IgD-negative memory B cell (primary cell): ENCODE measurements around the gene CHSY3. TPM values are rescaled to one million over a fixed set of nuclear protein-coding genes. Genes with fewer than 3 reads are reported as not detected.
"Not testable (repeated sequence)": the region's sequence is repeated elsewhere in the genome, so short reads cannot be mapped to it uniquely, and the experiment has no call there.

Experiments used
- H3K27ac Mint-ChIP-seq, 3 donors: one replicate each; pipeline ENCODE4 v1.8.0; 2020 to 2022; ENCODE audit warnings: mild to moderate bottlenecking in 3 of 3, mixed read lengths in 3 of 3, moderate library complexity in 1 of 3
- H3K27me3 Mint-ChIP-seq: one replicate; pipeline ENCODE4 v1.8.0; 2021; ENCODE audit warnings: mixed read lengths
- H3K36me3 Mint-ChIP-seq: one replicate; pipeline ENCODE4 v1.8.0; 2020; ENCODE audit warnings: mild to moderate bottlenecking, mixed read lengths
- H3K4me1 Mint-ChIP-seq, 3 donors: one replicate each; pipeline ENCODE4 v1.8.0; 2020 to 2022; ENCODE audit warnings: mixed read lengths in 3 of 3, mild to moderate bottlenecking in 1 of 3
- H3K4me3 Mint-ChIP-seq, 4 donors: one replicate each; pipeline ENCODE4 v1.8.0; 2020 to 2022; ENCODE audit warnings: mild to moderate bottlenecking in 4 of 4, mixed read lengths in 4 of 4, moderate library complexity in 3 of 4
- H3K9me3 Mint-ChIP-seq, 3 donors: one replicate each; pipeline ENCODE4 v1.8.0; 2020 to 2021; ENCODE audit warnings: mixed read lengths in 3 of 3, mild to moderate bottlenecking in 1 of 3
- polyA plus RNA-seq: library from polyadenylated mRNA; unstranded; fragments of 300-500 nt; fragmentation: Illumina TruSeq; gene quantifications from one replicate; pipeline ENCODE4 v1.2.3, GENCODE V29; 2021

Gene CHSY3
- polyA plus RNA-seq, 1 donor from 2014 or later = not detected

GRCh38 chr5:130164966-130165365 is 260.7 kb downstream of the CHSY3 start:
- H3K9me3 Mint-ChIP-seq = peaks cover 0 to 2% (median 2%) of the 10 kb centered on the region in 3 donors

GRCh38 chr5:130166839-130167490 is 262.7 kb downstream of the CHSY3 start:
- no peaks in the 10 kb centered on the region for H3K27me3 Mint-ChIP-seq

More at GRCh38 chr5:130164966-130165365, 260.7 kb downstream of the CHSY3 start:
- H3K27me3 Mint-ChIP-seq = no peaks in the 10 kb centered on the region
- no peaks in the 10 kb centered on the region for H3K4me1 Mint-ChIP-seq
- H3K4me3 Mint-ChIP-seq = no peak overlapping the region
- H3K36me3 Mint-ChIP-seq = peaks cover 2% of the 10 kb centered on the region
- no peak overlapping the region for H3K27ac Mint-ChIP-seq

GRCh38 chr5:130168211-130168610 is 263.9 kb downstream of the CHSY3 start:
- H3K27ac Mint-ChIP-seq = peak overlapping the region in 1 of 3 donors; percentile 43
- H3K36me3 Mint-ChIP-seq = no peaks in the 10 kb centered on the region
- peaks cover 0 to 4% (median 0%) of the 10 kb centered on the region in 3 donors for H3K9me3 Mint-ChIP-seq
- H3K4me1 Mint-ChIP-seq = no peaks in the 10 kb centered on the region
- H3K4me3 Mint-ChIP-seq = no peak overlapping the region
- H3K27me3 Mint-ChIP-seq = no peaks in the 10 kb centered on the region

More at GRCh38 chr5:130166839-130167490, 262.7 kb downstream of the CHSY3 start:
- no peaks in the 10 kb centered on the region for H3K36me3 Mint-ChIP-seq
- H3K9me3 Mint-ChIP-seq = peaks cover 0 to 3% (median 0%) of the 10 kb centered on the region in 3 donors
- H3K27ac Mint-ChIP-seq = no peak overlapping the region
- no peaks in the 10 kb centered on the region for H3K4me1 Mint-ChIP-seq
- peak overlapping the region in 1 of 4 donors; percentile 2 for H3K4me3 Mint-ChIP-seq

GRCh38 chr5:130171699-130172098 is 267.4 kb downstream of the CHSY3 start:
- Mint-ChIP-seq H3K27ac (no peak overlapping the region), H3K36me3 (no peaks in the 10 kb centered on the region), H3K4me3 (no peak overlapping the region), H3K9me3 (peaks cover 0 to 5% (median 2%) of the 10 kb centered on the region in 3 donors), H3K27me3 (no peaks in the 10 kb centered on the region), H3K4me1 (no peaks in the 10 kb centered on the region)

- Mint-ChIP-seq H3K4me1 (no peaks in the 10 kb centered on the region), H3K9me3 (peaks cover 0 to 2% (median 0%) of the 10 kb centered on the region in 3 donors), H3K27me3 (no peaks in the 10 kb centered on the region), H3K27ac (no peak overlapping the region), H3K36me3 (no peaks in the 10 kb centered on the region), H3K4me3 (no peak overlapping the region)
Observed at GRCh38 chr5:130183115-130183514, 278.9 kb downstream of the CHSY3 start.

GRCh38 chr5:130189961-130190360 is 285.7 kb downstream of the CHSY3 start:
- Mint-ChIP-seq H3K9me3 (peaks cover 0 to 3% (median 0%) of the 10 kb centered on the region in 3 donors), H3K36me3 (no peaks in the 10 kb centered on the region), H3K4me3 (no peak overlapping the region), H3K27ac (no peak overlapping the region), H3K27me3 (no peaks in the 10 kb centered on the region), H3K4me1 (no peaks in the 10 kb centered on the region)

- no peak overlapping the region for H3K27ac Mint-ChIP-seq
- no peak overlapping the region for H3K4me3 Mint-ChIP-seq
- no peaks in the 10 kb centered on the region for H3K4me1 Mint-ChIP-seq
- H3K27me3 Mint-ChIP-seq = no peaks in the 10 kb centered on the region
- H3K9me3 Mint-ChIP-seq = peaks cover 2 to 7% (median 6%) of the 10 kb centered on the region in 3 donors
- no peaks in the 10 kb centered on the region for H3K36me3 Mint-ChIP-seq
Observed at GRCh38 chr5:130198927-130199326, 294.7 kb downstream of the CHSY3 start.

- H3K36me3 Mint-ChIP-seq = no peaks in the 10 kb centered on the region
- no peak overlapping the region for H3K27ac Mint-ChIP-seq
- H3K4me3 Mint-ChIP-seq = no peak overlapping the region
- peaks cover 2 to 12% (median 3%) of the 10 kb centered on the region in 3 donors for H3K9me3 Mint-ChIP-seq
- H3K4me1 Mint-ChIP-seq = no peaks in the 10 kb centered on the region
- no peaks in the 10 kb centered on the region for H3K27me3 Mint-ChIP-seq
Observed at GRCh38 chr5:130206686-130207085, 302.4 kb downstream of the CHSY3 start.

GRCh38 chr5:130213607-130214006 is 309.3 kb downstream of the CHSY3 start:
- H3K4me1 Mint-ChIP-seq = no peaks in the 10 kb centered on the region
- no peaks in the 10 kb centered on the region for H3K36me3 Mint-ChIP-seq
- H3K27ac Mint-ChIP-seq = no peak overlapping the region
- H3K27me3 Mint-ChIP-seq = no peaks in the 10 kb centered on the region
- H3K4me3 Mint-ChIP-seq = no peak overlapping the region
- H3K9me3 Mint-ChIP-seq = peaks cover 0 to 4% (median 0%) of the 10 kb centered on the region in 3 donors

- H3K4me3 Mint-ChIP-seq = no peak overlapping the region
- H3K27ac Mint-ChIP-seq = no peak overlapping the region
- H3K27me3 Mint-ChIP-seq = no peaks in the 10 kb centered on the region
- H3K36me3 Mint-ChIP-seq = no peaks in the 10 kb centered on the region
- peaks cover 0 to 4% (median 0%) of the 10 kb centered on the region in 3 donors for H3K9me3 Mint-ChIP-seq
- no peaks in the 10 kb centered on the region for H3K4me1 Mint-ChIP-seq
Observed at GRCh38 chr5:130216286-130216685, 312.0 kb downstream of the CHSY3 start.

GRCh38 chr5:130222573-130222972 is 318.3 kb downstream of the CHSY3 start:
- Mint-ChIP-seq H3K36me3 (no peaks in the 10 kb centered on the region), H3K27me3 (no peaks in the 10 kb centered on the region), H3K4me1 (no peaks in the 10 kb centered on the region), H3K27ac (no peak overlapping the region), H3K9me3 (peaks cover 0 to 7% (median 1%) of the 10 kb centered on the region in 3 donors), H3K4me3 (no peak overlapping the region)

GRCh38 chr5:130226556-130226955 is 322.3 kb downstream of the CHSY3 start:
- not testable (repeated sequence) for H3K4me1 Mint-ChIP-seq, H3K36me3 Mint-ChIP-seq, H3K9me3 Mint-ChIP-seq, H3K27ac Mint-ChIP-seq, H3K27me3 Mint-ChIP-seq, H3K4me3 Mint-ChIP-seq

GRCh38 chr5:130227699-130228098 is 323.4 kb downstream of the CHSY3 start:
- Mint-ChIP-seq H3K27ac (no peak overlapping the region), H3K4me1 (no peaks in the 10 kb centered on the region), H3K36me3 (no peaks in the 10 kb centered on the region), H3K4me3 (no peak overlapping the region), H3K27me3 (no peaks in the 10 kb centered on the region), H3K9me3 (peaks cover 0 to 7% (median 1%) of the 10 kb centered on the region in 3 donors)

- Mint-ChIP-seq H3K4me3 (no peak overlapping the region), H3K27ac (no peak overlapping the region), H3K9me3 (peaks cover 2 to 7% (median 3%) of the 10 kb centered on the region in 3 donors), H3K36me3 (no peaks in the 10 kb centered on the region), H3K27me3 (no peaks in the 10 kb centered on the region), H3K4me1 (no peaks in the 10 kb centered on the region)
Observed at GRCh38 chr5:130231786-130232185, 327.5 kb downstream of the CHSY3 start.

GRCh38 chr5:130234816-130235215 is 330.6 kb downstream of the CHSY3 start:
- Mint-ChIP-seq H3K4me1 (no peaks in the 10 kb centered on the region), H3K27me3 (no peaks in the 10 kb centered on the region), H3K36me3 (no peaks in the 10 kb centered on the region), H3K4me3 (no peak overlapping the region), H3K9me3 (peaks cover 2 to 5% (median 3%) of the 10 kb centered on the region in 3 donors), H3K27ac (no peak overlapping the region)
